SW480 (cell line): ENCODE measurements around the gene KLHL8.
"Not testable (repeated sequence)": the region's sequence is repeated elsewhere in the genome, so short reads cannot be mapped to it uniquely, and the experiment has no call there.

Source experiments
- DNase-seq: peaks from one replicate; pipeline ENCODE4 v3.0.0-alpha.2; 2016; ENCODE audit warnings: low spot score

Gene KLHL8

GRCh38 chr4:87228262-87228860 is 7.9 kb upstream of the KLHL8 start:
- DNase-seq = no peak

DNA sequence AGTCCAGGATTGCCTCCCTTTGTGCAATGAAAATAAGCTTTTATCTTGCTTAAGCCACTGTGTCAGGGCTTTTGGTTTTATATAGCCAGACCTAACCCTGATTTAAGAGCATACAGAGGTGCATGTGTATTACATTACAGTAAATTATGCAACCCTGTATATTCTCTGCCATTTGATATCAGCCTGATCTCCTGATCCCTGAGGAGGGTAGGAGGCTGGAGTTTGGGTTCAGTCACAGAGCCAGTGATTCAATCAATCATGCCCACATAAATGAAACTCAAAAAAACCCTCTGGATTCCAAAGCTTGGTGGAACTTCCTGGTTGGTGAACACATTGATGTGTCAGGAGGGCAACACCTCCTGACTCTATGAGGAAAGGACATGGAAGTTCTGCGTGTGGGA is 7.3 kb upstream of the KLHL8 start:
- no peak for DNase-seq

DNA sequence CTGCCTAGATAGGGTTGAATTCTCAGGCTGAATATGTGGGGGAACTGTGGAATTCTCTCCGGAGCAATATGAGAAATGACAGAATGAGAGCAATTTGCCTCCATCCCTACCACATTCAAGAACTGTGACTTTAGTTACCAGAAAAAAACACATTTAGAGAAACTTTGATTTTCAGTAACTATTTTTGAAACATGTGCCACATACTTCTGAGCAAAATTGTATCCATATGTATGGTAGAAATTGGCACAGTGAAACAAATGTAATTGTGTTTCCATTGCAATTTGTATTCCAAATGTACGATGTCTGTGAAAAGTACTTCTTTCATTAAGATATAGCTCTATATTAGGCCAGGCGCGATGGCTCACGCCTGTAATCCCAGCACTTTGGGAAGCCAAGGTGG is 5.5 kb upstream of the KLHL8 start:
- no peak for DNase-seq

DNA sequence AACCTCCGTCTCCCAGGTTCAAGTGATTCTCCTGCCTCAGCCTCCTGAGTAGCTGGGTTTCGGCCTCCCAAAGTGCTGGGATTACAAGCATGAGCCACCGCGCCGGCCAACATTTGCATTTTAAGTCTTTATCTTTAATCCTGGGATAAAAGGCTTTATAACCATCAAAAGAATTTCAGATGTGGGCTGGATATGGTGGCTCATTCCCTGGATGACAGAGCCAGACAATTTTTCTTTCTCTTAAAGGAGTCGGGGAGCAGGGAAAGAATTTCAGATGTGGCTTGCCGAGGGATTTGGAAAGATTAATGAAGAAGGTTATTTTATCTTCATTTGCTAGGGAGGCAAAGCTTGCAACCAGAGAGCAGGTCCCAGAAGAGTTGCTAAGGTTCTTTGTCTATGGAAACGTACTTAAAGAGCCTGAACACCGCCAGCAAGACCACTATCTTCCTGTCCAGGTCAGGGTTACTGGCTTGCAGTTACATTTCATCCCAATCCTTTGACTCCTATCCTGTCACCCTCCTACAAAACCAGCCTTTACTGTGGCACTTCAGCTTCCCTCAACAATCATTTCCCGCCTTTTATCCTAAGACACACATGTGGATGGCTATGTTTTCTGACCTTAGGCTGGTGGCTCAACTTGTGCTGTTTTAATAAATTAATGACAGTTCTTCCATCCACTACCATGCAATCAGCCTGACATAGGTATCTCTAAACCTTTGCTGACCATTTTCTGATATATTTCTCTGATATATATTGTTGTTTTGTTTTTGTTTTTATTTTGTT is 3.9 kb upstream of the KLHL8 start:
- peak; percentile 38 for DNase-seq

DNA sequence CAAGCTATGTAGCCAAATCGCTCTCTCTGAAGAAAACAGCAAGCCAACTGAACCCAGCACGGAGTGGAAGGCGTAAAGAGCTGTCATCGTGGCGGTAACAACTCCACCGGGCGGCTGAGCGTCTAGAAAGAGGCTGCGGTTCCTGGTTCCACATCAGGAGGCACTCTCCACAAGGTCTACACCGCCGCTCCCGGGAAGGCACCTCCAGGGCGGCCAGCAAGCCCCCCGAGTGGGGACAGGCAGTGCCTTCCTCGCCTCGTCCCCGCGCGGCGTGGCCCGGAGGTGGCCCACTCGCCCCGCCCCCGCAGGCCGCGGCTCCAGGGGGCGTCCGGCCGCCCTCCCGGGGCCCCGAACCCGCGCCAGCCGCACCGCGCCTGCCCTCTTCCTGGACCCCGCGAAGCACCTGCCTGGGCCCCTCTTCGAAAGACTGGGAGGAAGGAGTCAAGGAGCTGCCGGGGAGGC is 755 bp downstream of the KLHL8 start:
- peak; percentile 24 for DNase-seq

DNA sequence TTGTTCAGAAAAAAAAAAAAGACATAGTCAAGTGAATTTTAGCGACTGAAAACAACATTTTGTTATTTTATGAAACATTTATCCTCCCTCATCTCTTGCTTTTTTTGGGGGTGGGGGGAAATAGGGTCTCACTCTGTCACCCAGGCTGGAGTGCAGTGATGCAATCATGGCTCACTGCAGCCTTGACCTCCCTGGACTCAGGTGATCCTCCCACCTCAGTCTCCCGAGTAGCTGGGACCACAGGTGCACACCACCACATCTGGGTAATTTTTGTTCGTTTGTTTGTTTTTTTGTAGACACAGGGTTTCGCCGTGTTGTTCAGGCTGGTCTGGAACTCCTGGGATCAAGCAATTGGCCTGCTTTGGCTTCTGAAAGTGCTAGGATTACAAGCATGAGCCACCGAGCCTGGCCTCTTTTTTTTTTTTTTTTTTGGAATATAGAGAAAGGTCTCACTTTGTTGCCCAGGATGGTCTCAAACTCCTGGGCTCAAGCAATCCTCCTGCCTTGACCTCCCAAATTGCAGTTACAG is 3.1 kb downstream of the KLHL8 start:
- not testable (repeated sequence) for DNase-seq

- no peak for DNase-seq
Observed at GRCh38 chr4:87216469-87216868, 3.9 kb downstream of the KLHL8 start.

GRCh38 chr4:87213421-87214075 is 6.9 kb downstream of the KLHL8 start:
- no peak for DNase-seq

- no peak for DNase-seq
Observed at GRCh38 chr4:87211249-87211952, 9.0 kb downstream of the KLHL8 start.

DNA sequence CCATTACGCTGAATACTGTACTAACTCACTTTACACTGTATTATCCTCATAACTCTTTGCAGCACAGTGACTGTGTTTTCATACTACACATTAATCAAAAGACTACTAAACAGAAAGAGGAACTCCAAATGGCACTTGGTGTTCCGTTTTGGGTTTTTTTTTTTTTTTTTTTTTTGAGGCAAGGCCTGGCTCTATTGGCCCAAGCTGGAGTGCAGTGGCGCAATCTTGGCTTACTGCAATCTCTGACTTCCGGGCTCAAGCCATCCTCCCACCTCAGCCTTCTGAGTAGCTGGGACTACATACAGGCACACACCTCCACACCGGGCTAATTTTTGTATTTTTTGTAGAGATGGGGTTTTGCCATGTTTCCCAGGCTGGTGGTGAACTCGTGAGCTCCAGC is 10.7 kb downstream of the KLHL8 start:
- DNase-seq = no peak

DNA sequence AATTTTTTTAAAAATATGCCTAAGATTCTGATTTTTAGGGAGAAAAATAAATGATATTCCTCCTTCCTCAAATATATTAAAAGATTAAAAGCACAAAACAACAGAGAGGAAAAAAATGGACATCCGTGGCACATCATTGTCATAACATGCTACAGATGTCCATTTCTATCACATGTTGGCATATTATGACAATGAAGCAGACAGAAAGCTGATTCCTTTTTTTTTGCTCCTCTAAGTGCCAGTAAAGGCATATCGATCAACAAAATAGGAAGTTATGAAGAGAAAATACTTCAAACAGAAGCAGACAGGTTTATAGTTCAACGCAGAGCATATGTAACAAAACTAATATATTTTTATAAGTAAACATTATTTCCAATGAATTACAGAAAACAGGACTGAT is 11.2 kb downstream of the KLHL8 start:
- DNase-seq = no peak

DNA sequence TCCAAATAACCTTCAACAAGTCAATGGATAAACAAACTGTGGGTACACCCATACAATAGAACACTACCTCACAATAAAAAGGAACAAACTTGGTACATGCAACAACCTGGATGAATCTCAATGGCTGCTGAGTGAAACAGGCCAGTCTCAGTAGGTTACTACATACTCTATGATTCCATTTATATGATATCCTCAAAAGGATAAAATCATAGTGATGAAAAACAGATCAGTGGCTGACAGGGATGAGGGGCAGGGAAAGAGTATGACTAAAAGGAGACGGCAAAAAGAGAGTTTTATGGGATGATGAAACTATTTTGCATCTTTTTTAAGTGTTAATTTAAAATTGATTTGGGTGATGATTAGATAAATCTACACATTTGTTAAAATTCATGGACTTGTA is 15.9 kb downstream of the KLHL8 start:
- DNase-seq = no peak

DNA sequence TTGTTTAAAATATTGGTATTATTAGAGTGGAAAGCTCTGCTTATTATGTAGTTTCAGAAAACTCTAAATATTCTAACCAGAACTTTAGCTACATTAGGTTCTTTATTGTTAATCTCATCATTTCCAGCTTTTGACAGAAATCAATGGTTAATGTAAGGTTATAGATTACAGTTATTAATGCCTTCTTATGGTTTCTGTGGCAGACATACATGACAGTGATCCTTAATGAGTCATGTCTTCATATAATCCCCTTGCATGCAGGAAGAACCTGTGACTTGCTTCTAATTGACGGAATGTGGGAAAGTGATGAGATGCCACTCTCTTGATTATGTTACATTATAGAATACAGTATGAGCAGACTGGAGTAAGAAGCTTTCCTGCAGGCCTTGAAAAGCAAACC is 23.5 kb downstream of the KLHL8 start:
- DNase-seq = no peak

- no peak for DNase-seq
Observed at GRCh38 chr4:87196146-87196545, 24.3 kb downstream of the KLHL8 start.

DNA sequence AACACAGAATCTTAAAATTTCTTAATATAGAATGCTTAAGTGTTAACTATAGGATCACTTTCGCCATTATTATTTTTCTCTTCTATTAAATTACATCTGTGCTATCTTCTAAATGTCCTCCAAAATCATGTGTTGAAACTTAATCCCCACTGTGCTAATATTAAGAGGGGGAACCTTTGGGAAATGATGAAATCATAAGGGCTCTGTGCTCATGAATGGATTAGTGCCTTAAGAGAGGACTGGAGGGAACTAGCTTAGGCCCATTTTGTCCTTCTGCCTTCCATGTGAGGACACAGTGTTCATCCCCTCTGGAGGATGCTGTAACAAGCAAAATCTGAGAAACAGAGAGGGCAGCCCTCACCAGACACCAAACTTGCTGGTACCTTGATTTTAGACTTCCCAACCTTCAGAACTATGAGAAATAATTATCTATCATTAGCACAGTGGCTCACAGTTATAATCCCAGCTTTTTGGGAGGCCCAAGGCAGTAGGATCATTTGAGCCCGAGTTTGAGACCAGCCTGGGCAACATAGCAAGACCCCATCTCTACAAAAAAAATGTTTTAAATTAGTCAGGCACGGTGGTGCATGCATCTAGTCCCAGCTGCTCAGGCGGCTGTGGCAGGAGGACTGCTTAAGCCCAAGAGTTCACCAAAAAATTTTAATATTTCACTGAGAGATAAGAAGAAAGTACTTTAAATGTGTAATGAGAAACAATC is 26.3 kb downstream of the KLHL8 start:
- DNase-seq = no peak

DNA sequence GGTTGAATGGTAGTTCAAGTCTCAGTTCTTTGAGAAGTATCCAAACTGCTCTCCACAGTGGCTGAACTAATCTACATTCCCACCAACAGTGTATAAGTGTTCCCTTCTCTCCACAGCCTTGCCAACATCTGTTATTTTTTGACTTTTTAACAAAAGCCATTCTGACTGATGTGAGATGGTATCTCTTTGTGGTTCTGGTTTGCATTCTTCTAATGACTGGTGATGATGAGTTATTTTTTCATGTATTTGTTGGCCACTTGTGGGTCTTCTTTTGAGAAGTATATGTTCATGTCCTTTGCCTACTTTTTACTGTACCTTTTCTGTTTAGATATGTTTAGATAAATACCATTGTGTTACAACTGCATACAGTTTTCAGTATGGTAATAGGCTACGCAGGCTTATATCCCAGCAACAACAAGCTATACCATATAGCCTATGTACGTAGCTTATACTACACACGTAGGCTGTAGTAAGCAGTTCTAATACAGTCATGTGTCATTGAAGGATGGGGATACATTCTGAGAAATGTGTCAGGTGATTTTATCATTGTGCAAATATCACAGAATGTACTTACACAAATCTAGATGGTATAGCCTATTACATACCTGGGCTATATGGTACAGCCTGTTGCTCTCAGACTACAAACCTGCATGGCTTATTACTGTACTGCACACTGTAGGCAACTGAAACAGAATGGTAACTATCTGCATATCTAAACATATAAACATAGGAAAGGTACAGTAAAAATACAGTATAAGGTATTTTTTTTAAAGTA is 28.1 kb downstream of the KLHL8 start:
- DNase-seq = no peak

DNA sequence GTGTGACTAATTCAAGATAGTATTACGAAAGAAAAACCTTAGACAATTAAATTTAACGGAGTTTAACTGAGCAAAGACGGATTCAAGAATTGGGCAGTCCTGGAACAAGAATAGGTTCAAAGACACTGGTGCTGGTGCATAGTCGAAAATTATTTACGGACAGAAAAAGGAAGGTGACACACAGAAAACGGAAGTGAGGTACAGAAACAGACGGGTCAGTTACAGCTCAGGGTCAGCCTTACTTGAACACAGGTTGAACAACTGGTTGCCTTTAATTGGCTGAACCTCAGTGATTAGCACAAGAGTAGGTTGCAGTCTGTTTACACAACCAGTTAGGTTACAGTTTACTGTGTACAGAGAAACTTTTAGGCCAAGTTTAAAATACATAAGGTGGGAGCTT is 31.5 kb downstream of the KLHL8 start:
- DNase-seq = no peak

- no peak for DNase-seq
Observed at GRCh38 chr4:87188048-87188447, 32.4 kb downstream of the KLHL8 start.

DNA sequence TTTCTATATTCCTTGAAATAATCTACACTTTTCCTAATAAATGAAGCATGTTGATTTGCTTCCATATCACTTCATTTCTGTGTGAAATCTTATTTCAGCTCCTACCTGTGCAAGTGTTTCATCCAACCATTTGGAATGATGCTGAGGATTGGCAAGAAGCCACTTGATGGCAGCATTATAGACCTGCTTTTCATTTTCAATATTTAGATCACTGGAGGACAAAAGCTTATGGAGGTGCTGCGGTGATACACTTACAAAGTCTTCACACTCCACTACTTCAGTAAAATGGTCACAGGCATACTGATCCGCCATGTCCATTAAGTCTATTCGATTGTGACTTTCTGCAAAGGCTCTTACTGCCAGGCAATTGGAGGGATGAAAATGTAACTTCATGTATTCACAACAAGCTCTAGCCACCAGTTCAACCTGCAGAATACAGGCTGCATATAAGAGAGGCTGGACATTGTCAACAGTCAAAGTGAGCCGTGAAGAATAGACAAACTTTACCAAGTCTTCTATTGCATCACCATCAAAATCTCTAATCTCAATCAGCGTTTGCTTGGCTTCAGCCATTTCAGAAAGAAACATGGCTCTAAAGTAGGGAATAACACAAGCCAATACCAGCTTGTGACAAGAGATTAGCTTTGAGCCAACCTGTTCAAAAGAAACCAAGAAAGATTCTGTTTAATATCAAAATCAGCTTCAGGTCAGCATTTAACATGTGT is 35.1 kb downstream of the KLHL8 start:
- DNase-seq = no peak

- DNase-seq = no peak
Observed at GRCh38 chr4:87180767-87181166, 39.7 kb downstream of the KLHL8 start.
